Brain microvascular endothelial cell (primary cell): ENCODE results near the gene ASF1B.

Experiments
- DNase-seq: peaks from one replicate; pipeline ENCODE4 v3.0.0-alpha.2; 2020
- H3K27ac ChIP-seq: fragments of 250-450 bp; sonication (Bioruptor Pico); 2 replicates; pipeline ENCODE4 v1.5.1; 2020; ENCODE audit warnings: mild to moderate bottlenecking, moderate library complexity
- H3K27me3 ChIP-seq: fragments of 250-450 bp; sonication (Bioruptor Pico); replicated peaks from 2 replicates; pipeline ENCODE4 v1.5.1; 2020; ENCODE audit warnings: mild to moderate bottlenecking
- H3K36me3 ChIP-seq: fragments of 250-450 bp; sonication (Bioruptor Pico); replicated peaks from 2 replicates; pipeline ENCODE4 v1.5.1; 2020; ENCODE audit warnings: mild to moderate bottlenecking
- H3K4me3 ChIP-seq: 2 replicates; pipeline ENCODE4 v1.5.1; 2011; ENCODE audit warnings: low read depth, mild to moderate bottlenecking, control low read depth, low read length, moderate library complexity
- CTCF ChIP-seq: IDR thresholded peaks from 2 replicates; pipeline ENCODE4 v1.5.1; 2011; ENCODE audit warnings: low read depth, mild to moderate bottlenecking, moderate library complexity, low read length, control low read depth, inconsistent platforms; ENCODE audit errors: missing control alignments
- in situ Hi-C: cut with HindIII; loops from 2 replicates; pipeline ENCODE4 v1.10.0; 2017; ENCODE audit warnings: low sequenced_read_pairs, low pct_ligation_motif_present

Gene ASF1B

GRCh38 chr19:14135985-14136508 lies 342 bp downstream of the ASF1B start:
- no peak for DNase-seq
- H3K4me3 ChIP-seq = peak overlapping the region; percentile 79
- no peak overlapping the region for H3K27ac ChIP-seq
- H3K36me3 ChIP-seq = no peaks in the 10 kb centered on the region
- TF ChIP-seq CTCF = no peak
- in situ Hi-C loops = no loop called here
- no peaks in the 10 kb centered on the region for H3K27me3 ChIP-seq

- in situ Hi-C loops = no loop called here
- no peak for TF ChIP-seq CTCF
- Histone ChIP-seq H3K27ac (no peak overlapping the region), H3K36me3 (no peaks in the 10 kb centered on the region), H3K4me3 (peak overlapping the region; percentile 79), H3K27me3 (no peaks in the 10 kb centered on the region)
- DNase-seq = no peak
Observed at GRCh38 chr19:14135355-14135754, 1.0 kb downstream of the ASF1B start.

GRCh38 chr19:14127929-14128509 lies 8.4 kb downstream of the ASF1B start:
- DNase-seq = no peak
- no peak for TF ChIP-seq CTCF
- H3K27ac ChIP-seq = no peak overlapping the region
- no peaks in the 10 kb centered on the region for H3K27me3 ChIP-seq
- H3K36me3 ChIP-seq = no peaks in the 10 kb centered on the region
- H3K4me3 ChIP-seq = no peak overlapping the region
- in situ Hi-C loops = no loop called here

GRCh38 chr19:14127176-14127575 lies 9.2 kb downstream of the ASF1B start:
- no peaks in the 10 kb centered on the region for H3K36me3 ChIP-seq
- no peaks in the 10 kb centered on the region for H3K27me3 ChIP-seq
- no peak overlapping the region for H3K4me3 ChIP-seq
- no peak for DNase-seq
- TF ChIP-seq CTCF = no peak
- in situ Hi-C loops = no loop called here
- H3K27ac ChIP-seq = no peak overlapping the region

GRCh38 chr19:14122924-14123323 lies 13.5 kb downstream of the ASF1B start:
- no peak for TF ChIP-seq CTCF
- DNase-seq = no peak
- in situ Hi-C loops = no loop called here
- H3K27me3 ChIP-seq = no peaks in the 10 kb centered on the region
- no peak overlapping the region for H3K27ac ChIP-seq
- H3K36me3 ChIP-seq = no peaks in the 10 kb centered on the region
- H3K4me3 ChIP-seq = no peak overlapping the region

- in situ Hi-C loops = no loop called here
- Histone ChIP-seq H3K27ac (no peak overlapping the region), H3K27me3 (no peaks in the 10 kb centered on the region), H3K36me3 (no peaks in the 10 kb centered on the region), H3K4me3 (no peak overlapping the region)
- TF ChIP-seq CTCF = no peak
- DNase-seq = no peak
Observed at GRCh38 chr19:14120497-14120780, 15.9 kb downstream of the ASF1B start.
